ENCODE data around the gene CTTN.

CTTN gene

GRCh38 chr11:70410276-70411205 is 12.2 kb downstream of the CTTN start:
- DNase-seq: no peak

DNA sequence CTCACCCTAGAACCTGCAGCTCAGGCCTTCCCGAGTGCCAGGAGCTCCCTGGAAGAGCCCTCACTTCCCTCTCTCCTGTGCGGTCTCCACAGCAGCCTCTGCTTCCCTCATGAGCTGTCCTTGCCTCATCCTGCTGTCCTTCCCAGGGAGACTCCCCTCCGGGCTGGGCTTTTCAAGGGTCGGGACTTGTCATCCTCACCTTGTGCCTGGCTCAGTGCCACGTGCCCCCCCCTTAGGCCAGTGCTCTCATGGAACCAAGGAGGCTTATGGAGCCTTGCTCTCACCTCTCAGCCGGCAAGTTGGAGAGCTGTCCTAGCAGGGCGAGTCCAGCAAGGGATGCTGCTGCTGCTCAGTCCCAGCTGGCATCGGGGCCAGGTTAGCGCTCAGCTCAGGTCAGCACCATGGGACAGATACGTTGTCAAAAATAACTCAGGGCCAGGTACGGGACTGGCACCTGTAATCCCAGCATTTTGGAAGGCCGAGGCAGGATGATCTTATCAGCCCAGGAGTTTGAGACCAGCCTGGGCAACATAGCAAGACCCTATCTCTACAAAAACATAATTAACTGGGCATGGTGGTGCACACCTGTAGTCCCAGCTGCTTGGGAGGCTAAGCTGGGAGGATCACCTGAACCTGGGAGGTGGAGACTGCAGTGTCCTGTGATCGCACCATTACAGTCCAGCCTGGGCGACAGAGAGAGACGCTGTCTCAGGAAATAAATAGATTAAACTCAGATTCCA is 13.6 kb downstream of the CTTN start:
- DNase-seq: no peak

DNA sequence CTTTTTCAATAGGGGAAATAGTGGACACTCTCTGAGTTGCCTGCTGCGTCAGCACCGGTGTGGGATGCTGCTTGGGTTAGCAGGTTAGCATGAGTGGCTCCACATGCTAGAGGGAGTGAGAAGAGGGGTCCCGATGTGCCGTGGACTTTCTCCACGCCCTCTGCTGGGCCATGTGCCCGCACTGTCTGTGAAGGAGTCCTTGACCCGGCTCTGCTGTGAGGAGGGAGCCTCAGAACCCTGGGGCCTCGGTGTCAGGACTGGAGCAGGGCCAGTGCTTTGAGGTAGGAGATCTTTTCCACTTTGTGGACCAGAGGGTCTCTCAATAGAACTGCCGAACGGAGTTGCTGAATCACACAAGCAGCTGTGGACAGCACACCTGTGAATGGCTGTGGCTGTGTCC is 14.8 kb downstream of the CTTN start:
- DNase-seq: no peak

GRCh38 chr11:70414341-70415100 is 16.2 kb downstream of the CTTN start:
- no peak for DNase-seq

- no peak for DNase-seq
Observed at GRCh38 chr11:70415191-70415590, 16.9 kb downstream of the CTTN start.

DNA sequence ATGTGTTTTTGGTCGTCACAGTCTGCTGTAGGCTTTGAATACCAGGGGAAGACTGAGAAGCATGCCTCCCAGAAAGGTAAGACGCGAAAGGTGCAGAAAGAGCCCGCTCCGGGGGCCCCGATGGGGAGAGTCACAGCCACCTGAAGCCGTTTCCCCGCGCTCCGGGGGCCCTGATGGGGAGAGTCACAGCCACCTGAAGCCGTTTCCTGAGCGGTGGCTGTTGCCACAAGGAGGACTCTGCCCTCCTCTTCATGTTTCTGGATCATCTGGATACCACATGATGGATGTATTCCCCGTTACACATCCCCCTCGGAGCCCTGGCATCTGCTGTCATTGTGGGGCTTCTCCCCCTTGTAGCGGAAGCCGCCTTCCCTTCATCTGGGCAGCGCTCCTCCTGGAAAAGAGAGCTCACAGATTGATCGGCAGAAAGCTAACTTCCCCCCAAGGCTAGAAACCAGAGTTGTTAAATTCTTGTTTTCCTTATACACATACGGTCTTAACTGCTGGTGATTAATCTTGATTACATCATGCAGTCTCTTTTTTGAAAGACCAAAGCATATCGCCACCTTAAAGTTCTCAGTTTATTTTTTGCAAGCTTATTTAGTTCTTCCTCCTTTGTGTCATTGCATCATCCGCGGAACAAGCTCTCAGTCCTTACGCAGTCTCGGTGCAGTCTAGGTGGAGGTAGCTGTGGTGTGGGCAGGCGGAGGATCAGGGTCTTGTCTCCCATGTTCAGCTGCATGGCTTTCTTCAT is 17.5 kb downstream of the CTTN start:
- DNase-seq: no peak

DNA sequence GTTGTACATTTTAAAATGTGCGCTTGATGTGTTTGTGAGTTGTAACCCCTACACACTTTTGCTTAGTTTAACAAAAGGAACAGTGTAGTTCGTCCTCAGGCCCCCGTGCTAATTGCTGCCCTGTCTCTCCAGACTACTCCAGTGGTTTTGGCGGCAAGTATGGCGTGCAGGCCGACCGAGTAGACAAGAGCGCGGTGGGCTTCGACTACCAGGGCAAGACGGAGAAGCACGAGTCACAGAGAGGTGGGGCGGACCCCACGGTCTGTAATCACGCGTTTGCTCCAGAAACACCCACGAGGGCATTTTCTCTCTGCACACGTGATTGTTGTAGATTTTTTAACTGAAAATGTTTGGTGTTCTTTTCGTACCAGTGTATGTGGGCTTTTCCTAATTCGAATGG is 18.6 kb downstream of the CTTN start:
- DNase-seq: no peak

DNA sequence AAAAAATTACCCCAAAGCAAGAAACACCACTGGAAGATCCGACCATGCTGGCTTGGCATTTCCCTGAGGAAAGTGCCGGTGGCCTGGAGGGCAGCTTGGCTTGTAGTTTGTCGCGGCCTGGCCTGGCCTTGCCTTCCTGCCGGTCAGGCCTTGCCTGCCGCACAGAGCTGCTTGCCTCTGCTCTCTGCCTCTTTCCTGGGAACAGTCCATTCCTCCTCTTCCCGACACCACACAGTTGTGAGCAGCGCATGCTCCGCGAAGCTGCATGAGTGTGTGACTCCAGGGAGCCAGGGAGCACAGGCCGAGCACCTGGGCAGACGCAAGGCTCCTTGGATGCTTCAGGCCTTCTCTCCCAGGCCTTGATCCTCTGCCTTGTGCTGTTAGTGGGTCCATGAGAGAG is 19.8 kb downstream of the CTTN start:
- DNase-seq: no peak

- no peak for DNase-seq
Observed at GRCh38 chr11:70419307-70420007, 21.1 kb downstream of the CTTN start.

GRCh38 chr11:70420008-70420464 is 21.7 kb downstream of the CTTN start:
- DNase-seq: no peak

DNA sequence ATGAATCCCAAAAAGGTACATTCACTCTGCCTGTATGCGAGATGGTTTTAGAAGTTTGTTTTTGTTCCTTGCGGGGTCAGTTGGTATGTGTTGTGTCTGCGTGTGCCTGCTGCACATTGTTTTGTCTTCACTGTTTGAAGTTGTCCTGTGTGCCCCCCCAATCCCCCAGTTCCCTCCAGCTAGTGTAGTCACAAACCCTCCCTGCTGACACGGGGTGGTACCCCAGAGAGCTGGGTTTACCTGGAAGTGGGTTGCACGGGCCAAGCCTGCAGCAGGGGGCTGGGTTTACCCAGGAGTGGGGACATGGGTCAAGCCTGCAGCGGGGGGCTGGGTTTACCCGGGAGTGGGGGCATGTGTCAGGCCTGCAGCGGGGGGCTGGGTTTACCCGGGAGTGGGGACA is 22.2 kb downstream of the CTTN start:
- DNase-seq: no peak

- DNase-seq: no peak
Observed at GRCh38 chr11:70421123-70421522, 22.8 kb downstream of the CTTN start.

DNA sequence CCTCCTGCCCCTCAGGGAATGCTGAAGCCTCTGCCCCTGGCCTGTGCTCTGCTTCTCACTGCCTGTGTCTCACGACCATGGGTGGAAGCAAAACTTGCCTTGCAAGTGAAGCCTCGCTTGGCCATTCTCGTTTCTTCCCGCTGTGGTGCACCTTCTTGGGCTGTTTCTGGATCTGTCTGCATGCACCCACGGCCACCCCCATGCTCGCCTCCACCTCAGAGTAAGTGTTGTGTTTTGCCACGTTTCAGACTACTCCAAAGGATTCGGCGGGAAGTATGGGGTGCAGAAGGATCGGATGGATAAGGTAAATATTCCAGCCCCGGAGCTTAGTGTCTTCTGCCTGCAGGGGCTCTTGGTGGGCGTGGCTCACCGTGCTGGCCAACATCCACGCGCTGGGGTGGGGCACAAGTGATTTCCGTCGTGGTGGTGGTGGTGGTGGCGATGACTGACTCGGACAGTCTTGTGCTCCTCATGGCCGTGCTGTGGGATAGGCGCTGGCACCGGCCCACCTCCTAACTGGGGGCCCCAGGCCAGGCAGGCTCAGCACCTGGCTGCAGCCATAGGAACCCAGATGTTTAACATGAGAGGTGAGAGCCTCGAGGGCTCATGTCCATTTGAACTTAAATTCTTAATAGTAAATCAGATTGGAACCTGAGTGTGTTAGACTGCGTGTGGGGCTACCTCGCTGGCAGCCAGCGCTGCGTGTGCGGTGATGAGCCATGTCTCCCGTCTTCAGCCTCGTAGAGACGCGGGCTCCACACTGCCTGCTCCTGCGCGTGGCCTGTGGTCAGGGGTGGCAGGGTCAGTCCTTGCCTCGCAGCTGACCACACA is 24.6 kb downstream of the CTTN start:
- DNase-seq: no peak

DNA sequence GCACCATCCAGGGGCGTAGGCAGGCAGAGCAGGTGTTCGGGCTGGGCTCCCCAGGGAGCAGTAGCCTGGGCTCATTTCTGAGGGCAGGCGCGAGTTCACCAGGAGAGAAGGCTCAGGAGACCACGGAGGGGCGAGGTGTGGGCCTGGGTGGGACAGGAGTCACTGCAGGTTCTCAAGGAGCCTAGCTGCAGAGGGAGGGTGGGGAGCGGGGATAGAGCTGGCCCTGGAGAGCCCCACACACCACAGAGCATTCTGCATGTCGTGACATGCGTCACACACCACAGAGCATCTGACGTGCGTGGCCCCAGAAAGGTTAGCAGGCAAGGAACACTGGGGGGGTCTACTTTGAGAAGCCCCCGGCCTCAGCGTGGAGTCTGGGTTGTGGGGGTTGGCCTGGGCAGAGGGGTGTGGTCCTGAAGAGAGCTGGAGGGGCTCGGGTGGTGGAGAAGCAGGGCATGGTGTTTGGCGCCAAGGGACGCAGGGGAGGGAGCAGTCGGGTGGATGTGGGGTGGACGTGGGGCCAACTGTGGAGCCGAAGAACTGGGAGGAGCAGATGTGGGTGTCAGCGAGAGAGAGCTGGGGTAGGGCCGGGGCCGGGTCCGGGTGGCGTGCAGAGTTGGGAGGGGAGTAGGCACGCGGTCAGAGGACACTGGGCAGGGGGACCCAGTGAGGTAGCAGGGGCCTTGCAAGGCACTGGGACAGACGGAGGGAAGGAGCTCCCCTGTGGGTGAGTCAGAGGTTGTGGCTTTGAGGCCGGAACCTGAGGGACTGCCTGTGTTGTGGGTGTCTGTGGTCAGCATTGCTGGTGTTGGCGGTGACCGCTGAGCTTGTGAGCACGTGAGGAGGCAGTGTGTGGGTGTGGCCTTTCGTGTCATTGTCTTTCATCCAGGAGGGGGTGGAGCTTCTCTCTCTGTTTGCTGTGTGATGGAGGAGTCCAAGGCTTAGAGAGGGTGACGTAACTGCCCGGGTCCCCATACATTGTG is 25.5 kb downstream of the CTTN start:
- peak; percentile 40 to 70 for DNase-seq

- no peak for DNase-seq
Observed at GRCh38 chr11:70424765-70425344, 26.5 kb downstream of the CTTN start.

GRCh38 chr11:70427436-70427835 is 29.1 kb downstream of the CTTN start:
- DNase-seq: no peak

DNA sequence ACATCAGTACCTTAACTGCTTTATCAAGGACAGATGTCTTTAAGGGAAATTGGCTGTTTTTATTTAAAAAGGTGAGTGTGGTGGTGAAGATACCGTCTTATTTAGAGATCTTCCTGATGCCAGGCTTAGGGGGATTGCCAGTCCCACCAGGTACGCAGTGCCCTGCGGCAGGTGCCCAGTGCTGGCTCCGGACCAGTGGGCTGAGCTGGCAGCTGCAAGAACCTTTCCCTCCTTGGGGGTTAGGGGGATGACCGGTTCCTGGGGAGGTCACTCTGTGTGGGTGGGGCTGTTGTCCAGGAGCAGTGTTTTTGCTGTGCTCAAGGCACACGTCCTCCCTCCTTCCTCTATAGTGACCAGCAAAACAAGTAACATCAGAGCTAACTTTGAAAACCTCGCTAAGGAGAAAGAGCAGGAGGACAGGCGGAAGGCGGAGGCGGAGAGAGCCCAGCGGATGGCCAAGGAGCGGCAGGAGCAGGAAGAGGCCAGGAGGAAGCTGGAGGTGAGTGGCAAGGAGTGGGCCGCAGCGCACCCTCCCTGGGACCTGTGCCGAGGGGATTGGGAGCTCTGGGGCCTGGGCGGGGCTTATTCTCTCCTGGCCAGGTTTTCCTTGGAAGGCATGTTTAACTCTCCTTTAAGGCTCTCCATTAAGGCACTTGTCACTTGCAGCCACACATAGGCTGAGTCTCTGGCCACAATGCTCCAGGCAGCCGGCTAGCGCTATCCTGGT is 30.5 kb downstream of the CTTN start:
- DNase-seq: no peak

GRCh38 chr11:70429428-70429705 is 31.0 kb downstream of the CTTN start:
- no peak for DNase-seq
